K562 (cell line): ENCODE data around the gene GGT6. TPM values are rescaled to one million over a fixed set of nuclear protein-coding genes. Genes with fewer than 3 reads are reported as not detected.

Experiments used
- EHMT2 ChIP-seq: fragments of 450-650 bp; IDR thresholded peaks from 2 replicates; pipeline ENCODE4 v1.6.1; 2018; ENCODE audit warnings: antibody characterized with exemption
- FOXA1 ChIP-seq: fragments of 450-650 bp; IDR thresholded peaks from 2 replicates; pipeline ENCODE4 v1.6.1; 2016; ENCODE audit warnings: mild to moderate bottlenecking, borderline replicate concordance
- HDAC2 ChIP-seq: fragments of 450-650 bp; IDR thresholded peaks from 2 replicates; pipeline ENCODE4 v1.6.1; 2016; ENCODE audit warnings: mild to moderate bottlenecking
- KLF6 ChIP-seq: fragments of 250-450 bp; sonication (Bioruptor Pico); IDR thresholded peaks from 2 replicates; pipeline ENCODE4 v1.4.0; 2020; ENCODE audit warnings: mild to moderate bottlenecking, moderate library complexity, borderline replicate concordance
- PHB ChIP-seq: fragments of 250-450 bp; sonication (Bioruptor Pico); IDR thresholded peaks from 2 replicates; pipeline ENCODE4 v1.5.0; 2021
- TAF7 ChIP-seq: fragments of 450-650 bp; IDR thresholded peaks from 2 replicates; pipeline ENCODE4 v1.6.1; 2016; ENCODE audit warnings: missing genetic modification characterization, missing compliant biosample characterization
- TBL1XR1 ChIP-seq, 2 experiments: IDR thresholded peaks; 2 replicates each; pipeline ENCODE4 v1.6.1; 2012; ENCODE audit warnings: improper control_type of control experiment in 2 of 2, low read length in 2 of 2, mild to moderate bottlenecking in 1 of 2
- THAP7 ChIP-seq: fragments of 250-450 bp; sonication (Bioruptor Pico); IDR thresholded peaks from 2 replicates; pipeline ENCODE4 v1.5.0; 2021
- ZNF76 ChIP-seq: fragments of 250-450 bp; sonication (Bioruptor Pico); IDR thresholded peaks from 2 replicates; pipeline ENCODE4 v1.4.0; 2020; ENCODE audit warnings: mild to moderate bottlenecking, moderate library complexity, borderline replicate concordance
- polyA plus RNA-seq, 8 experiments: library from polyadenylated mRNA; depleted of rRNA in 4 of 8; stranded (reverse) in 5 of 8; unstranded in 3 of 8; fragments of >200 nt; fragmentation: Nextera tagmentation in 2 of 8; fragmentation: Illumina TruSeq in 1 of 8; extraction: Ambion mirVana in 2 of 8; extraction: Trizol in 1 of 8; gene quantifications; 2 replicates each; pipeline versions ENCODE4 v1.2.1 to v1.2.3, GENCODE V29; 2011 to 2014; ENCODE audit warnings: inconsistent platforms in 1 of 8, missing spikeins in 1 of 8
- total RNA-seq, 7 experiments: library from RNA; depleted of rRNA in 6 of 7; stranded (reverse); fragments of >200 nt in 6 of 7; fragmentation: Illumina TruSeq in 2 of 7; extraction: Trizol in 2 of 7; gene quantifications; 2 replicates each; pipeline versions ENCODE4 v1.2.1 to v1.2.3, GENCODE V29; 2011 to 2021; ENCODE audit warnings: low replicate concordance in 1 of 7
- TF ChIP-seq, protein P1 (sequence below), 3 experiments: fragments of 200-800 bp in 1 of 3; fragments of 250-450 bp in 1 of 3; fragments of 450-650 bp in 1 of 3; sonication (Bioruptor Pico) in 1 of 3; sonication (Bioruptor generic) in 1 of 3; formaldehyde crosslinking in 1 of 3; IDR thresholded peaks; 2 replicates each; pipeline versions ENCODE4 v1.6.1 to v1.8.0; 2016 to 2022; ENCODE audit warnings: mild to moderate bottlenecking in 2 of 3, missing genetic modification characterization in 2 of 3, missing compliant biosample characterization in 1 of 3, moderate library complexity in 1 of 3
- TF ChIP-seq, protein P2 (sequence below): fragments of 450-650 bp; IDR thresholded peaks from 2 replicates; pipeline ENCODE4 v1.6.1; 2016; ENCODE audit warnings: mild to moderate bottlenecking, moderate library complexity

The GGT6 gene
- total and polyA plus RNA-seq, 9 of the 15 experiments (the other 6 are each of a cell fraction or from before 2014, with no cell fraction given), result 0.09 TPM; not detected in 8

GRCh38 chr17:4554997-4555799 lies 5.2 kb downstream of the GGT6 start, which contains the start of gene MYBBP1A (continued):
- TF ChIP-seq THAP7 (CRISPR knock-in tag) (no peak), KLF6 (CRISPR knock-in tag) (no peak), TAF7 (tag) (0 out of 2 replicates have a peak, but pooled peaks have one; percentile 24), EHMT2 (no peak), ZNF76 (CRISPR knock-in tag) (no peak), TBL1XR1 (IDR thresholded peaks at IDR 0.05; ENCODE audit: low read length in 2 of 2) (0 out of 4 replicates have a peak, but pooled peaks of 1 of the 2 experiments have one; percentile 14), PHB (CRISPR knock-in tag) (no peak), FOXA1 (no peak), HDAC2 (peak; percentile 85; the same call in 1 of the 2 replicates)
- TF ChIP-seq, protein P1, sequence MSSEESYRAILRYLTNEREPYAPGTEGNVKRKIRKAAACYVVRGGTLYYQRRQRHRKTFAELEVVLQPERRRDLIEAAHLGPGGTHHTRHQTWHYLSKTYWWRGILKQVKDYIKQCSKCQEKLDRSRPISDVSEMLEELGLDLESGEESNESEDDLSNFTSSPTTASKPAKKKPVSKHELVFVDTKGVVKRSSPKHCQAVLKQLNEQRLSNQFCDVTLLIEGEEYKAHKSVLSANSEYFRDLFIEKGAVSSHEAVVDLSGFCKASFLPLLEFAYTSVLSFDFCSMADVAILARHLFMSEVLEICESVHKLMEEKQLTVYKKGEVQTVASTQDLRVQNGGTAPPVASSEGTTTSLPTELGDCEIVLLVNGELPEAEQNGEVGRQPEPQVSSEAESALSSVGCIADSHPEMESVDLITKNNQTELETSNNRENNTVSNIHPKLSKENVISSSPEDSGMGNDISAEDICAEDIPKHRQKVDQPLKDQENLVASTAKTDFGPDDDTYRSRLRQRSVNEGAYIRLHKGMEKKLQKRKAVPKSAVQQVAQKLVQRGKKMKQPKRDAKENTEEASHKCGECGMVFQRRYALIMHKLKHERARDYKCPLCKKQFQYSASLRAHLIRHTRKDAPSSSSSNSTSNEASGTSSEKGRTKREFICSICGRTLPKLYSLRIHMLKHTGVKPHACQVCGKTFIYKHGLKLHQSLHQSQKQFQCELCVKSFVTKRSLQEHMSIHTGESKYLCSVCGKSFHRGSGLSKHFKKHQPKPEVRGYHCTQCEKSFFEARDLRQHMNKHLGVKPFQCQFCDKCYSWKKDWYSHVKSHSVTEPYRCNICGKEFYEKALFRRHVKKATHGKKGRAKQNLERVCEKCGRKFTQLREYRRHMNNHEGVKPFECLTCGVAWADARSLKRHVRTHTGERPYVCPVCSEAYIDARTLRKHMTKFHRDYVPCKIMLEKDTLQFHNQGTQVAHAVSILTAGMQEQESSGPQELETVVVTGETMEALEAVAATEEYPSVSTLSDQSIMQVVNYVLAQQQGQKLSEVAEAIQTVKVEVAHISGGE (CRISPR knock-in tag; IDR thresholded peaks at IDR 0.05), result peak; percentile 73 to 97 (median 79); a peak in 5 of 6 replicates
- TF ChIP-seq, protein P2, sequence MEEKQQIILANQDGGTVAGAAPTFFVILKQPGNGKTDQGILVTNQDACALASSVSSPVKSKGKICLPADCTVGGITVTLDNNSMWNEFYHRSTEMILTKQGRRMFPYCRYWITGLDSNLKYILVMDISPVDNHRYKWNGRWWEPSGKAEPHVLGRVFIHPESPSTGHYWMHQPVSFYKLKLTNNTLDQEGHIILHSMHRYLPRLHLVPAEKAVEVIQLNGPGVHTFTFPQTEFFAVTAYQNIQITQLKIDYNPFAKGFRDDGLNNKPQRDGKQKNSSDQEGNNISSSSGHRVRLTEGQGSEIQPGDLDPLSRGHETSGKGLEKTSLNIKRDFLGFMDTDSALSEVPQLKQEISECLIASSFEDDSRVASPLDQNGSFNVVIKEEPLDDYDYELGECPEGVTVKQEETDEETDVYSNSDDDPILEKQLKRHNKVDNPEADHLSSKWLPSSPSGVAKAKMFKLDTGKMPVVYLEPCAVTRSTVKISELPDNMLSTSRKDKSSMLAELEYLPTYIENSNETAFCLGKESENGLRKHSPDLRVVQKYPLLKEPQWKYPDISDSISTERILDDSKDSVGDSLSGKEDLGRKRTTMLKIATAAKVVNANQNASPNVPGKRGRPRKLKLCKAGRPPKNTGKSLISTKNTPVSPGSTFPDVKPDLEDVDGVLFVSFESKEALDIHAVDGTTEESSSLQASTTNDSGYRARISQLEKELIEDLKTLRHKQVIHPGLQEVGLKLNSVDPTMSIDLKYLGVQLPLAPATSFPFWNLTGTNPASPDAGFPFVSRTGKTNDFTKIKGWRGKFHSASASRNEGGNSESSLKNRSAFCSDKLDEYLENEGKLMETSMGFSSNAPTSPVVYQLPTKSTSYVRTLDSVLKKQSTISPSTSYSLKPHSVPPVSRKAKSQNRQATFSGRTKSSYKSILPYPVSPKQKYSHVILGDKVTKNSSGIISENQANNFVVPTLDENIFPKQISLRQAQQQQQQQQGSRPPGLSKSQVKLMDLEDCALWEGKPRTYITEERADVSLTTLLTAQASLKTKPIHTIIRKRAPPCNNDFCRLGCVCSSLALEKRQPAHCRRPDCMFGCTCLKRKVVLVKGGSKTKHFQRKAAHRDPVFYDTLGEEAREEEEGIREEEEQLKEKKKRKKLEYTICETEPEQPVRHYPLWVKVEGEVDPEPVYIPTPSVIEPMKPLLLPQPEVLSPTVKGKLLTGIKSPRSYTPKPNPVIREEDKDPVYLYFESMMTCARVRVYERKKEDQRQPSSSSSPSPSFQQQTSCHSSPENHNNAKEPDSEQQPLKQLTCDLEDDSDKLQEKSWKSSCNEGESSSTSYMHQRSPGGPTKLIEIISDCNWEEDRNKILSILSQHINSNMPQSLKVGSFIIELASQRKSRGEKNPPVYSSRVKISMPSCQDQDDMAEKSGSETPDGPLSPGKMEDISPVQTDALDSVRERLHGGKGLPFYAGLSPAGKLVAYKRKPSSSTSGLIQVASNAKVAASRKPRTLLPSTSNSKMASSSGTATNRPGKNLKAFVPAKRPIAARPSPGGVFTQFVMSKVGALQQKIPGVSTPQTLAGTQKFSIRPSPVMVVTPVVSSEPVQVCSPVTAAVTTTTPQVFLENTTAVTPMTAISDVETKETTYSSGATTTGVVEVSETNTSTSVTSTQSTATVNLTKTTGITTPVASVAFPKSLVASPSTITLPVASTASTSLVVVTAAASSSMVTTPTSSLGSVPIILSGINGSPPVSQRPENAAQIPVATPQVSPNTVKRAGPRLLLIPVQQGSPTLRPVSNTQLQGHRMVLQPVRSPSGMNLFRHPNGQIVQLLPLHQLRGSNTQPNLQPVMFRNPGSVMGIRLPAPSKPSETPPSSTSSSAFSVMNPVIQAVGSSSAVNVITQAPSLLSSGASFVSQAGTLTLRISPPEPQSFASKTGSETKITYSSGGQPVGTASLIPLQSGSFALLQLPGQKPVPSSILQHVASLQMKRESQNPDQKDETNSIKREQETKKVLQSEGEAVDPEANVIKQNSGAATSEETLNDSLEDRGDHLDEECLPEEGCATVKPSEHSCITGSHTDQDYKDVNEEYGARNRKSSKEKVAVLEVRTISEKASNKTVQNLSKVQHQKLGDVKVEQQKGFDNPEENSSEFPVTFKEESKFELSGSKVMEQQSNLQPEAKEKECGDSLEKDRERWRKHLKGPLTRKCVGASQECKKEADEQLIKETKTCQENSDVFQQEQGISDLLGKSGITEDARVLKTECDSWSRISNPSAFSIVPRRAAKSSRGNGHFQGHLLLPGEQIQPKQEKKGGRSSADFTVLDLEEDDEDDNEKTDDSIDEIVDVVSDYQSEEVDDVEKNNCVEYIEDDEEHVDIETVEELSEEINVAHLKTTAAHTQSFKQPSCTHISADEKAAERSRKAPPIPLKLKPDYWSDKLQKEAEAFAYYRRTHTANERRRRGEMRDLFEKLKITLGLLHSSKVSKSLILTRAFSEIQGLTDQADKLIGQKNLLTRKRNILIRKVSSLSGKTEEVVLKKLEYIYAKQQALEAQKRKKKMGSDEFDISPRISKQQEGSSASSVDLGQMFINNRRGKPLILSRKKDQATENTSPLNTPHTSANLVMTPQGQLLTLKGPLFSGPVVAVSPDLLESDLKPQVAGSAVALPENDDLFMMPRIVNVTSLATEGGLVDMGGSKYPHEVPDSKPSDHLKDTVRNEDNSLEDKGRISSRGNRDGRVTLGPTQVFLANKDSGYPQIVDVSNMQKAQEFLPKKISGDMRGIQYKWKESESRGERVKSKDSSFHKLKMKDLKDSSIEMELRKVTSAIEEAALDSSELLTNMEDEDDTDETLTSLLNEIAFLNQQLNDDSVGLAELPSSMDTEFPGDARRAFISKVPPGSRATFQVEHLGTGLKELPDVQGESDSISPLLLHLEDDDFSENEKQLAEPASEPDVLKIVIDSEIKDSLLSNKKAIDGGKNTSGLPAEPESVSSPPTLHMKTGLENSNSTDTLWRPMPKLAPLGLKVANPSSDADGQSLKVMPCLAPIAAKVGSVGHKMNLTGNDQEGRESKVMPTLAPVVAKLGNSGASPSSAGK, result peak; percentile 82
